Measurements from ENCODE around the gene NAPSA.

The NAPSA gene

GRCh38 chr19:50334741-50335421, 30.6 kb downstream of the NAPSA start:
- Histone ChIP-seq H4K20me1 (ENCODE audit: insufficient read depth, low read length) (no peaks in the 10 kb centered on the region), H2AFZ (ENCODE audit: low read length) (no peak overlapping the region), H3K9me3 (replicated peaks; ENCODE audit: insufficient read depth, low read length) (no peaks in the 10 kb centered on the region), H3F3A (ENCODE audit: insufficient read depth, low read length) (no peaks in the 10 kb centered on the region), H3K9me2 (replicated peaks; ENCODE audit: insufficient read depth, low read length) (no peaks in the 10 kb centered on the region), H3K9ac (ENCODE audit: low read length) (no peak overlapping the region), H3K4me2 (ENCODE audit: low read depth, low read length) (no peak overlapping the region), H3K4me1 (ENCODE audit: low read length) (peaks cover 5% of the 10 kb centered on the region; the same call in 1 of the 2 replicates), H3K79me2 (ENCODE audit: low read length) (no peaks in the 10 kb centered on the region), H3K36me3 (replicated peaks; ENCODE audit: insufficient read depth, low read length) (no peaks in the 10 kb centered on the region), H3K27me3 (replicated peaks; ENCODE audit: insufficient read depth, low read length) (peaks cover 78% of the 10 kb centered on the region), H3K4me3 (ENCODE audit: low read length) (no peak overlapping the region), H3K27ac (ENCODE audit: low read length) (no peak overlapping the region)
- no peak for DNase-seq
- TF ChIP-seq CTCF (IDR thresholded peaks at IDR 0.05; ENCODE audit: low read length) = no peak
- TF ChIP-seq EZH2 (optimal IDR thresholded peaks at IDR 0.05; ENCODE audit: low read depth, low read length) = no peak
- no peak for TF ChIP-seq EZH2phosphoT487 (IDR thresholded peaks at IDR 0.05; ENCODE audit: low read length)

GRCh38 chr19:50333737-50334617, 31.5 kb downstream of the NAPSA start:
- H3K4me1 ChIP-seq (ENCODE audit: low read length) = peaks cover 5% of the 10 kb centered on the region; the same call in 1 of the 2 replicates
- H3K9me3 ChIP-seq (replicated peaks; ENCODE audit: insufficient read depth, low read length) = no peaks in the 10 kb centered on the region
- peak overlapping the region; percentile 64 for H3K4me3 ChIP-seq (ENCODE audit: low read length)
- no peaks in the 10 kb centered on the region for H4K20me1 ChIP-seq (ENCODE audit: insufficient read depth, low read length)
- no peaks in the 10 kb centered on the region for H3F3A ChIP-seq (ENCODE audit: insufficient read depth, low read length)
- no peaks in the 10 kb centered on the region for H3K9me2 ChIP-seq (replicated peaks; ENCODE audit: insufficient read depth, low read length)
- peak overlapping the region; percentile 91 for H2AFZ ChIP-seq (ENCODE audit: low read length)
- H3K27ac ChIP-seq (ENCODE audit: low read length) = no peak overlapping the region
- H3K27me3 ChIP-seq (replicated peaks; ENCODE audit: insufficient read depth, low read length) = peaks cover 76% of the 10 kb centered on the region
- no peaks in the 10 kb centered on the region for H3K79me2 ChIP-seq (ENCODE audit: low read length)
- peak overlapping the region; percentile 67 for H3K4me2 ChIP-seq (ENCODE audit: low read depth, low read length)
- no peak for TF ChIP-seq EZH2 (optimal IDR thresholded peaks at IDR 0.05; ENCODE audit: low read depth, low read length)
- TF ChIP-seq CTCF (IDR thresholded peaks at IDR 0.05; ENCODE audit: low read length) = no peak
- no peak for TF ChIP-seq EZH2phosphoT487 (IDR thresholded peaks at IDR 0.05; ENCODE audit: low read length)
- no peak for DNase-seq
- no peak overlapping the region for H3K9ac ChIP-seq (ENCODE audit: low read length)
- no peaks in the 10 kb centered on the region for H3K36me3 ChIP-seq (replicated peaks; ENCODE audit: insufficient read depth, low read length)

- Histone ChIP-seq H3K36me3 (replicated peaks; ENCODE audit: insufficient read depth, low read length) (no peaks in the 10 kb centered on the region), H3K4me3 (ENCODE audit: low read length) (peak overlapping the region; percentile 64), H3K9ac (ENCODE audit: low read length) (no peak overlapping the region), H3F3A (ENCODE audit: insufficient read depth, low read length) (no peaks in the 10 kb centered on the region), H2AFZ (ENCODE audit: low read length) (peak overlapping the region; percentile 91), H3K4me2 (ENCODE audit: low read depth, low read length) (peak overlapping the region; percentile 67), H4K20me1 (ENCODE audit: insufficient read depth, low read length) (no peaks in the 10 kb centered on the region), H3K27ac (ENCODE audit: low read length) (no peak overlapping the region), H3K27me3 (replicated peaks; ENCODE audit: insufficient read depth, low read length) (peaks cover 69% of the 10 kb centered on the region), H3K79me2 (ENCODE audit: low read length) (no peaks in the 10 kb centered on the region), H3K9me3 (replicated peaks; ENCODE audit: insufficient read depth, low read length) (no peaks in the 10 kb centered on the region), H3K9me2 (replicated peaks; ENCODE audit: insufficient read depth, low read length) (no peaks in the 10 kb centered on the region), H3K4me1 (ENCODE audit: low read length) (peaks cover 5% of the 10 kb centered on the region; the same call in 1 of the 2 replicates)
- DNase-seq = peak; percentile 91
- TF ChIP-seq EZH2 (optimal IDR thresholded peaks at IDR 0.05; ENCODE audit: low read depth, low read length) (no peak), EZH2phosphoT487 (IDR thresholded peaks at IDR 0.05; ENCODE audit: low read length) (no peak), CTCF (IDR thresholded peaks at IDR 0.05; ENCODE audit: low read length) (no peak)
Measured at GRCh38 chr19:50333235-50333736, 32.2 kb downstream of the NAPSA start.

Measured in MM.1S (cell line).